ENCODE measurements around the gene DYSF.

Gene DYSF

DNA sequence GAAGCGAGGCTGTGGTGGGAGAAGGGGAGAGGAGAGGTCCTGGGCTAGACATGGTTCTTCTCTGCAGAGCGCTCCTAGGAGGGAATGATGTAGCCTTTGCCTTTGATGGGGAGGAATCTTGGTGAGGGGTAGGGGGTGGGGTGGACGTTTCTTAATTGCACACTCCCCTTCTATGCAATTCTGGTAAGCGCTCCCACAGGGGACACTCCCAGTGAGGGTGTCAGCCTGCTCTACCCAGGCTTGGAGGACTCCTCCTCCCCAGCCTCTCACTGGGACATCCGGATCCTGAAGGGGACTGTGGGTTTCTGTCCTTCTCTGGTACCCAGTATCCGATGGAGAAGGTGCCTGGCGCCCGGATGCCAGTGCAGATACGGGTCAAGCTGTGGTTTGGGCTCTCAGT, 114.3 kb downstream of the DYSF start:
- no peak overlapping the region for H3K4me3 ChIP-seq (ENCODE audit: low read depth, low read length)
- no peak for DNase-seq (ENCODE audit: low read depth)
- TF ChIP-seq, protein P1, sequence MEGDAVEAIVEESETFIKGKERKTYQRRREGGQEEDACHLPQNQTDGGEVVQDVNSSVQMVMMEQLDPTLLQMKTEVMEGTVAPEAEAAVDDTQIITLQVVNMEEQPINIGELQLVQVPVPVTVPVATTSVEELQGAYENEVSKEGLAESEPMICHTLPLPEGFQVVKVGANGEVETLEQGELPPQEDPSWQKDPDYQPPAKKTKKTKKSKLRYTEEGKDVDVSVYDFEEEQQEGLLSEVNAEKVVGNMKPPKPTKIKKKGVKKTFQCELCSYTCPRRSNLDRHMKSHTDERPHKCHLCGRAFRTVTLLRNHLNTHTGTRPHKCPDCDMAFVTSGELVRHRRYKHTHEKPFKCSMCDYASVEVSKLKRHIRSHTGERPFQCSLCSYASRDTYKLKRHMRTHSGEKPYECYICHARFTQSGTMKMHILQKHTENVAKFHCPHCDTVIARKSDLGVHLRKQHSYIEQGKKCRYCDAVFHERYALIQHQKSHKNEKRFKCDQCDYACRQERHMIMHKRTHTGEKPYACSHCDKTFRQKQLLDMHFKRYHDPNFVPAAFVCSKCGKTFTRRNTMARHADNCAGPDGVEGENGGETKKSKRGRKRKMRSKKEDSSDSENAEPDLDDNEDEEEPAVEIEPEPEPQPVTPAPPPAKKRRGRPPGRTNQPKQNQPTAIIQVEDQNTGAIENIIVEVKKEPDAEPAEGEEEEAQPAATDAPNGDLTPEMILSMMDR (IDR thresholded peaks at IDR 0.05; ENCODE audit: low read depth, low read length, missing control alignments) = no peak

DNA sequence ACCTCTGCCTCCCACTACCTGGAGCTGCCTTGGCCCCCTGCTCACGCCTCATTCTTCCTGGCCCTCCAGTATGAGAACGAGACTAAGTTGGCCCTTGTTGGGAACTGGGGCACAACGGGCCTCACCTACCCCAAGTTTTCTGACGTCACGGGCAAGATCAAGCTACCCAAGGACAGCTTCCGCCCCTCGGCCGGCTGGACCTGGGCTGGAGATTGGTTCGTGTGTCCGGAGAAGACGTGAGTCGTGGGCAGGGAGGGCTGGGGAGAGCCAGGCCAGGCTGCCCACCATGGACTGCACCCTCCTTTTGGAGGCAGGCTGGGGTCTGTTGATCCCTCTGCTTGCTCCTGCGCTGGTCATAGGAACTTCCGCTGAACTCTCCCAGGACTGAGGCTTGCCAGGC, 114.7 kb downstream of the DYSF start:
- TF ChIP-seq, protein P1 (IDR thresholded peaks at IDR 0.05; ENCODE audit: low read depth, low read length, missing control alignments) = no peak
- no peak for DNase-seq (ENCODE audit: low read depth)
- H3K4me3 ChIP-seq (ENCODE audit: low read depth, low read length) = no peak overlapping the region

DNA sequence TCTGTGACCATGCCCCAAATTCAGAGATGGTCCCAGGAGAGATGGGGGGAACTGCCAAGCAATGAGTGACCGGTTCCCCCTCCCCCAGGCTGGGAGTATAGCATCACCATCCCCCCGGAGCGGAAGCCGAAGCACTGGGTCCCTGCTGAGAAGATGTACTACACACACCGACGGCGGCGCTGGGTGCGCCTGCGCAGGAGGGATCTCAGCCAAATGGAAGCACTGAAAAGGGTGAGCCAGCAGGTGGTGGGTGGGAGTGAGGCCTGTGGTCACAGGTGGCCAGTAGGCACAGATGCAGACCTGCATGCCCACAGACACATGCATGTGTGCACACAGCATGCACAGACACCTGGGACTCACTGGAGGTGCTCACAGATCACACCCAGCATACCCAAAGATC, 117.2 kb downstream of the DYSF start:
- TF ChIP-seq, protein P1 (IDR thresholded peaks at IDR 0.05; ENCODE audit: low read depth, low read length, missing control alignments) = no peak
- no peak for DNase-seq (ENCODE audit: low read depth)
- no peak overlapping the region for H3K4me3 ChIP-seq (ENCODE audit: low read depth, low read length)

DNA sequence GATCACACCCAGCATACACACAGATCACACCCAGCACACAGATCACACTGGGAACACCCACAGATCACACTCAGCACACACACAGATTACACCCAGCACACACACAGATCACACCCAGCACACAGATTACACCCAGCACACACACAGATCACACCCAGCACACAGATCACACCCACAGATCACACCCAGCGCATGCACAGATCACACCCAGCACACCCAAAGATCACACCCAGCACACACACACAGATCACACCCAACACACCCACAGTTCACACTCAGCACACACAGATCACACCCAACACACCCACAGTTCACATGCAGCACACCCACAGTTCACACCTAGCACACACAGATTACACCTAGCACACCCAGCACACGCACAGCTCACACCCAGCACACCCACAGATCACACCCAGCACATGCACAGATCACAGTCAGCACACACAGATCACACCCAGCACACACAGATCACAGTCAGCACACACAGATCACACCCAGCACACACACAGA, 117.6 kb downstream of the DYSF start:
- DNase-seq (ENCODE audit: low read depth) = no peak
- TF ChIP-seq, protein P1 (IDR thresholded peaks at IDR 0.05; ENCODE audit: low read depth, low read length, missing control alignments) = no peak
- H3K4me3 ChIP-seq (ENCODE audit: low read depth, low read length) = no peak overlapping the region

DNA sequence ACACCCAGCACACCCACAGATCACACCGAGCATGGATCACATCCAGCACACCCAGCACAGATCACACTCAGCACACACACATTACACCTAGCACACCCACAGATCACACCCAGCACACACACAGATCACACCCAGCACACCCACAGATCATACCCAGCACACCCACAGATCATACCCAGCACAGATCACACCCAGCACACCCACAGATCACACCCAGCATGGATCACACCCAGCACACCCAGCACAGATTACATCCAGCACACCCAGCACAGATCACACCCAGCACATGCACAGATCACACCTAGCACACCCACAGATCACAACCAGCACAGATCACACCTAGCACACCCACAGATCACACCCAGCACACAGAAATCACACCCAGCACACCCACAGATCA, 118.6 kb downstream of the DYSF start:
- no peak for DNase-seq (ENCODE audit: low read depth)
- TF ChIP-seq, protein P1 (IDR thresholded peaks at IDR 0.05; ENCODE audit: low read depth, low read length, missing control alignments) = no peak
- H3K4me3 ChIP-seq (ENCODE audit: low read depth, low read length) = no peak overlapping the region

DNA sequence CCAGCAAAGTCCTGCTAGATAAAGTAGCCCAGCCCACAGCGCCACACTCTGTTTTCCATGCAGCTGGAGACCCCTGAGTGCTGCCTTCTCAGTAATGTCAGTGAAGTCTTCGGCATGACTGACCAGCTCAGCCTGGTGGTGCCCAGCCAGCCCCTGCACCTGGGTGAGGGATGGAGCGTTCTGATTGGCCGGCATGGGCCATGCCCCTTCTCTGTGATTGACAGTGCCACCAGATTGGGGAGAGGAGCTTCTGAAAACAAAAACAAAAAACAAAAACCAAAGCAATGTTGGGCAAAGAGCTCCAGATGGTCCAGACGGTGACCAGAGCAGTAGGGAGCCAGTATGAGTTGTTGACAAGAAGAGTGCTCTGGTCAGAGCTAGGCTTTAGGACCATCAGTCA, 122.6 kb downstream of the DYSF start:
- no peak for DNase-seq (ENCODE audit: low read depth)
- TF ChIP-seq, protein P1 (IDR thresholded peaks at IDR 0.05; ENCODE audit: low read depth, low read length, missing control alignments) = no peak
- no peak overlapping the region for H3K4me3 ChIP-seq (ENCODE audit: low read depth, low read length)

DNA sequence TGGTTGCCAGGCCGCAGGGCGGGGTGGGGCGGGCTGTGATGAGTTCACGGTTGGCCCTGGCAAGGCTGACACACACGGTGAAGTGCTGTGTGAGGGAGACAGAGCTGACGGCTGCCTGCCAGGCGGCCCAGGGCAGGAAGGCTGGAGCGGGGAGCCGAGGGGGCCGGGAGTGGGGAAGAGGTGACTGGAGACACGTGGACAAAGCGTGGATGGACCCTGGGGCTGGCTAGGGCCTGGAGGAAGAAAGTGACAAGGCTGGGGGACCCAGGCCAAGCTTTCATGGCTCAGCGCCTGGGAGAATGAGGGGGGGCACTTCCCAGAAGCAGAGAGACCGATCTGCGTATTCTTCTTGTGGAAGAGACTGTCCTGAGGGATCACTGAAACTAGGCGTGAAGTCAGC, 123.2 kb downstream of the DYSF start:
- TF ChIP-seq, protein P1 (IDR thresholded peaks at IDR 0.05; ENCODE audit: low read depth, low read length, missing control alignments) = no peak
- DNase-seq (ENCODE audit: low read depth) = no peak
- no peak overlapping the region for H3K4me3 ChIP-seq (ENCODE audit: low read depth, low read length)
